ENCODE data around the gene ZBTB38.

The ZBTB38 gene, protein sequence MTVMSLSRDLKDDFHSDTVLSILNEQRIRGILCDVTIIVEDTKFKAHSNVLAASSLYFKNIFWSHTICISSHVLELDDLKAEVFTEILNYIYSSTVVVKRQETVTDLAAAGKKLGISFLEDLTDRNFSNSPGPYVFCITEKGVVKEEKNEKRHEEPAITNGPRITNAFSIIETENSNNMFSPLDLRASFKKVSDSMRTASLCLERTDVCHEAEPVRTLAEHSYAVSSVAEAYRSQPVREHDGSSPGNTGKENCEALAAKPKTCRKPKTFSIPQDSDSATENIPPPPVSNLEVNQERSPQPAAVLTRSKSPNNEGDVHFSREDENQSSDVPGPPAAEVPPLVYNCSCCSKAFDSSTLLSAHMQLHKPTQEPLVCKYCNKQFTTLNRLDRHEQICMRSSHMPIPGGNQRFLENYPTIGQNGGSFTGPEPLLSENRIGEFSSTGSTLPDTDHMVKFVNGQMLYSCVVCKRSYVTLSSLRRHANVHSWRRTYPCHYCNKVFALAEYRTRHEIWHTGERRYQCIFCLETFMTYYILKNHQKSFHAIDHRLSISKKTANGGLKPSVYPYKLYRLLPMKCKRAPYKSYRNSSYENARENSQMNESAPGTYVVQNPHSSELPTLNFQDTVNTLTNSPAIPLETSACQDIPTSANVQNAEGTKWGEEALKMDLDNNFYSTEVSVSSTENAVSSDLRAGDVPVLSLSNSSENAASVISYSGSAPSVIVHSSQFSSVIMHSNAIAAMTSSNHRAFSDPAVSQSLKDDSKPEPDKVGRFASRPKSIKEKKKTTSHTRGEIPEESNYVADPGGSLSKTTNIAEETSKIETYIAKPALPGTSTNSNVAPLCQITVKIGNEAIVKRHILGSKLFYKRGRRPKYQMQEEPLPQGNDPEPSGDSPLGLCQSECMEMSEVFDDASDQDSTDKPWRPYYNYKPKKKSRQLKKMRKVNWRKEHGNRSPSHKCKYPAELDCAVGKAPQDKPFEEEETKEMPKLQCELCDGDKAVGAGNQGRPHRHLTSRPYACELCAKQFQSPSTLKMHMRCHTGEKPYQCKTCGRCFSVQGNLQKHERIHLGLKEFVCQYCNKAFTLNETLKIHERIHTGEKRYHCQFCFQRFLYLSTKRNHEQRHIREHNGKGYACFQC (N-terminal part only)
- 40.2 to 167 (median 85.9) reads per million in 3 experiments for total RNA-seq

DNA sequence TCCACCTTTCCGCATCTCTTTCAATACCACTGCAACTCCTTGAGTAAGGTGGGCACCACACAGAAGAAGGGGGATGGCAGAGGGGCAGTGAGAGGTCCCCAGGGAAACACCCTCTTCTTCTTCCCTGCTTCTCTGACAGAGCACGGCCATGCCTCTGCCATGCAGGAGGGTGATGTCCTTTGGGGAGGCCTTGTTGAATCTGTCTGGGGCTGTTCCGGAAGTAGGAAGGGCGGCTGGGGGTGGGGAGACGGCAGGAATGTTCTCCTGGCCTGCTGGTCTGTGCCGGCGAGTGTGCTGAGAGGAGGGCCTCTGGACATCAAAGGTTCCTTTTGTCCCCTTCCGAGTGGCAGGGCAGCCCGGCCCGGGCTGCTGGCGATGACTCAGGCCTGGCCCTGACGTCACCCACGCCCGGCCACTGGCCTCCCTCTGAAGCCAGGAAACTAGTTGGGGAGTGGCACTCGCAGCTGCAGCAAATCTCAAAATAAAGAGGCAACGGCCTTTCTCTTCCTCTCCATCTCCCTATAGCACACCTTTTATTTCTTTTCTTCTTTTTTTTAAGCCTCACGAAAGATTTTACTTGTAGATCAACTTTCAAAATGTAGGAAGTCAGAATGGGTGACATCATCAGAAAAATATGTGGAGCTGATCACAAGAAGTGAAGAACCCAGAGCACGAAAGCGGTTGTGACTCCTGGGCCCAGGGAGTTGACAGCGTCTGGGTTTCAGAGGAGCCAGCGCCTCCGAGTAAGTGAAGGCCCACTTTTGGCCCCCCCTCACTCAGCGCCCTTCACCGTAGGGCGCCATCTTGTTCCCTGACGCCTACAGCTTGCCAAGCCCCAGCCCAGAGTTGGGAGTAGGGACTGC is at the start of gene ZBTB38:
ZBTB38 (plus strand) TSS at position 443 of the 863 bp plus-strand sequence. CDS start 73,885 bp downstream, outside the sequence.
- no peak for DNase-seq

DNA sequence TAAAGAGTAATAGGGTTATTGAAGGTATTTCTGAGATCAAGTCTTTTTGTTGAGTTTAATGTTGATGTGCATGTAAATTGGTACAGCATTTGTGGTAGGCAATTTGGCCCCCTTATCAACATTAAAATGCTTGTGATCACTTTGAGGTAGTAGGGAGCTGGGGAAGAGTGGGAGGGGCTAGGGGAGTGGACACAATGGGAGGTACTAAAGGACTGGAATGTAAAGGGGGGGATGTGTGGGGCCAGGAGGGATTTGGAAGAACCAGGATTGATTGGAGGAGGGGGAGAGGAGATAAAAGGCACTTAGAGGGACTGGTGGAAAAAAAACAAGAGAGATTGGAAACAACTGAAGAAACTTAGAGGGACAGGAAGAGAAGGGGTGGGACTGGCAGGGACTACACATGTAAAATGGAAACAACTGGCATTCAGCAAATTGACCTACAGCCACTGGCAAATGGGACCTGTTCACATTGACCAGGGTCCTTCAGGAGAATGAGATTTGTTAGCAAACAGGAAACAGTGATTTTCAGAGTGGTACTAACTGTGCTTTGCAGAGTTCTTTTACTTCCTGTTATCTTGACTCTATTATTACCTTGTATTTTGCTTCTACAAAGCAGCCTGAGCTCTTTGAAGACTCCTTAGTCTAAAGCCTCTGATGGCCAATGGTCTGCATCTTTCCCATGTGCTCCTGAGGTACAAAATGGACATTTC is 47.8 kb upstream of the ZBTB38 start:
- no peak for DNase-seq

DNA sequence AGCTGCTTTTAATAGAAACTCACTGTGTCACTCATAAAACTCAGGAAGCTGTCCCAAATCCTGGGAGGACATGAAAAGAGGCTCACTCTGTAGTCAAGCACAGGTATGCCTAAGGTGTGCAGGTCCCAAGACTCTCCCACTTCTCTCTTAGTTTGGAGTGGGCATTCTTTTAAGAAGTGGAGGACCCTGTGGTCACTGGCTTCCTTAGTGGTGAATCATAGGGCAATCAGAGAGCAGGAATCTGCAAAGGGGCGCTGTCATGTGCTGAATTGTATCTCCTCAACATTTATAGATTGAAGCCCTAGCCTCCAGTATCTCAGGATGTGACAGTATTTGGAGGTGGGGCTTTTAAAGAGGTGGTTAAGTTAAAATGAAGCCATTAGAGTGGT is 47.2 kb upstream of the ZBTB38 start:
- no peak for DNase-seq

- no peak for DNase-seq
These were observed 44.2 kb upstream of the ZBTB38 start for GRCh38 chr3:141323936-141324704.

- no peak for DNase-seq
These were observed 42.2 kb upstream of the ZBTB38 start for GRCh38 chr3:141326123-141326522.

DNA sequence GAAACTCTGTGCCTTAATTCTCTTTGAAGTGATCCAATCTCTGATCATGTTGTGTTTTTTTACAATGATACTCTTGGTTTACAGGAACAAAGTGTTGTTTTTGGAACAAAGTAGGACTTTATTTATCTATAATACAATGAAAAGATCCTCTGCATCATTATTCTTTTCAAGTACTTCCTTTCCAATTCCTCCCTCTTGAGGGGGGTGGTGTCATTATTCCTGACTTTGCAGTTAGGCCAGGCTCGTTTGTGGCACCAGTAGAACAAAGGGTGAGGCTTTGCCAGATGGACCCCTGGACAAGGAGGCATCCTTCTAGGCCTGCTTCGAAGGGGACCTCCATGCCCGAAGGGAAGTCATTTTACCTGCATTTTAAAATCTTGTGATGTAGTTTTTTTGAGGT is 41.7 kb upstream of the ZBTB38 start:
- DNase-seq: no peak

DNA sequence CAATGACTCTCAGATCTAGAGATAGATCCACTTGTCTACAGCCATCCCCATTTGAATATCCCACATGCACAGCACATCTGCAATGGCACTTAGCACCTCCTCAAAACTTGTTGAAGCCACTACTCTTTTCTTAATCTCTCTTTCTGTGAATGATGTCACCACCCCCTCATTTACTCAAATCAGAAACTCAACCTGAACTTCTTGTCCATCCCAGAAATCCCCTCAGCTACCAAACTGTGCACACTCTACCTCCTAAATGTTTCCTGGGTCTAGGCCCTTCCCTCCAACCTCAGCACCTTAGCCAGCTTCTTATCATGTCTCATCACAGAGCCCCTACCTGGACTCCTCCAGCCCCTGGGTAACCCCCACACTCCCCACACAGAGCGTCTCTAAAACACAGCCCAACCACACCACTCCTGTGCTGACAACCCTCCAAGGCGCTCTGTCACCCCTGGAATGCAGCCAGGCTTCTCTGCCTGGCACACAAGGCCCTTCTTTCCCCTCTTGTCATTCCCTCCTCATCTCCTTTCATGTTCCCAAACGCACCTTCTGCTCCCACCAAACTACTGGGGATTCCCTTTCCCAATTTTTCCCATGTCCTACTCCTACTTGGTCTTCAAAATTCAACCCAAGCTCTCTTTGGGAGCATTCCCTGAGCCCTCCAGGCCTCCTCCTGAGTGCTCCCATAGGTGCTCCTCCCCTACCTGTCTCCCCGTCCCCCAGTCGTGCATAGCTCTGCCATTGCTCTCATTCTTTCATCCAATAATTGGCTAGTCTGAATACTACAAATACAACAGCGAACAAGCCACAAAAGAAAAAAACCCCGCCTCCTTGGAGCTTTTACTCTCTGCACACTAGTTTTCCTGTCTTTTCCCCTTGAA is 39.8 kb upstream of the ZBTB38 start:
- DNase-seq: no peak

- DNase-seq: no peak
These were observed 38.1 kb upstream of the ZBTB38 start for GRCh38 chr3:141330235-141330634.

DNA sequence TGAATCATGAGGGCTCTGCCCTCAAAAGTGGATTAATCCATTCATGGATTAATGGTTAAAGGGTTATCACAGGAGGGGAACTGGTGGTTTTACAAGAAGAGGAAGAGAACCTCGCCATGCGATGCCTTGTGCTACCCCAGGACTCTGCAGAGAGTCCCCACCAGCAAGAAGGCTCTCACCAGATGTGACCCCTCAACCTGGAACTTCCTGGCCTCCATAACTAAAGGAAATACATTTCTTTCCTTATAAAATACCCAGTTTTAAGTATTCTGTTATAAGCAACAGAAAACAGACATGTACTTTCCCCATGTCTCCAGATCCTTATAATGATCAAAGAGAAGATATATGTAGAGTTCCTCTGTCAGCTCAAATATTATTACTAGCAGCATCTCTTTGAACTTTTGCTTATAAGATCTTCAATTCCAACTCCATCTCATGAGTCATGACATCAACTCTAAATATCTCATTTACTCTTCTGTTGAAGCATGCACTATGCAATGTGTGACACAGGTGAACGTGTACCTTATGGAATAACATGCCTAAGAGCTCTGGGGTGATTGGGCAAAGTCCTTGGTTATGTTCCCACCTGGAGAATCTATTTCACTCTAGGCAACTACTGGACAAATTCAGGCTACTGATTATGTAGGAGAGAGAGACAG is 37.5 kb upstream of the ZBTB38 start:
- DNase-seq: no peak

- no peak for DNase-seq
These were observed 36.7 kb upstream of the ZBTB38 start for GRCh38 chr3:141331377-141332318.

GRCh38 chr3:141332416-141332815 is 35.9 kb upstream of the ZBTB38 start:
- no peak for DNase-seq

GRCh38 chr3:141333836-141334626 is 34.3 kb upstream of the ZBTB38 start:
- no peak for DNase-seq

DNA sequence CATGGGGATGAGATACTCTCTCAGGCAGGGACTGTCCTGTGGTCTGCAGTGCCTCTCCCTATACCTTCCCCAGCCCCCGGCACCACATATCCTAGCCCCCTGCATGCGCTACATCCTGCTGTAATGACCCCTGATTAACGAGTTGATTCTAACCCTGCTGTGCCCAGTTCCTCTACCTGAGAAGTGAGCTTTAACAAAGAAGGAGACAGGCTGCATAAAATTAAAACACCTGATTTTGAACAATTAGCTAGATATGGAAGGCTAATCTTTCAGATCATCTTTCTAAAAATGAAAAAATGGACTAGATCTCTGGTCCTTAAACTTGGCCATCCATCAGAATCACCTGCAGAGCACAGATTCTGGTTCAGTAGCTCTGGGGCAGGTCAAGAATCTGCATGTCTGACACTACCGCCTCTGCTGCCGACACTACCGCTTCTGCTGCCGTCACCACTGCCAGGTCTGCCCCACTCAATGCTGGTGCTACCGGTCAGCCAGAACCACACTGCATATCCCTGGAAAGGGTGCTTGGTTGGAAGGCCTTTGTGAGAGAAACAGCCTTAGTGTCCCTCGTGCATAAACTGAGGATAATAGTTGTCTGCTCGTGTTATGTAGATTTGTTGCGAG is 33.6 kb upstream of the ZBTB38 start:
- no peak for DNase-seq

DNA sequence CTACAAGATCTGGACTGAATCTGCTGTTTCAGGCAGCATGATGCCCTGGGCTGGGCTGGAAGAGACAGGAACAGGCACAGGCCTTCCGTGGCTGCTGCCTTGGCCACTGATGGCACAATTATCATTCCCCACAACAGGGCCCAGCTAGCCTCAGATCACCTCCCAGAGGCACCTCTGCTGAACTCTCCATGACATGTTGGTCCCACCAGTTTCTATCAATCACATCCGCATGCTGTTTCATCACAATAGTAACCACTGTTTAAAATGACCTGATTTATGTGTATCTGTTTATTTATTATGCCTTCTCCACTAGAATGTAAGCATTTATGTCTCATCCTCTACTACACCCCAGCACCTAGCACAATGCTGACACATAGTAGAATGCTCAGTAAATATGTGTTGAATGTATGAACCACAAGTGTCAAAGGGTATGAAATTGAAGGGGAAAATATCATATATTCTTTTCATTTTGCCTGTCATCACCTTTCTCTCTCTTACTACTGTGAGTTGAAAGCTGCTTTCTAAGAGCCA is 32.7 kb upstream of the ZBTB38 start:
- no peak for DNase-seq

GRCh38 chr3:141336672-141337522 is 31.4 kb upstream of the ZBTB38 start:
- DNase-seq: no peak

Measured in central memory CD4-positive, alpha-beta T cell (primary cell).